GM21515 (cell line): ENCODE measurements around the gene SIGLEC14.
A peak's percentile ranks its signal among the peaks of the same experiment; 100 is the strongest.

Source experiments
- ATAC-seq: cut with Tn5 transposase; IDR thresholded peaks from one replicate; pipeline ENCODE4 v1.9.1; 2021; ENCODE audit not compliant: unreplicated experiment

The SIGLEC14 gene

DNA sequence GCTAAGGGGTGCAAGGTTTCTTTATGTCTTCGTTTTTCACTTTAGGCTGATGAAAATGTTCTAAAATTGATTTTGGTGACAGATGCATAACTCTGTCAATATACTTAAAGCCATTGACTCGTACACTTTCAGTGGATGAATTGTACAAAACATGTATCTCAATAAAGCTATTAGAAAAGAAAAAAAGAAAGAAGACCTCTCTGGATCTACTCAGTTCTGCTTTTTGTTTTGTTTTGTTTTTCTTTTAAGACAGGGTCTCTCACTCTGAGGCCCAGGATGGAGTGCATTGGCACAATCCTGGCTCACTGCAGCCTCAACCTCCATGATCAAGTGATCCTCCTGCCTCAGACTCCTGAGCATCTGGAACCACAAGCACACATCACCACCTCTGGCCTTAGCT lies 19.9 kb downstream of the SIGLEC14 start:
- no peak for ATAC-seq

GRCh38 chr19:51621178-51621577 lies 25.4 kb downstream of the SIGLEC14 start:
- no peak for ATAC-seq

- no peak for ATAC-seq
Measured at GRCh38 chr19:51615991-51616390, 30.6 kb downstream of the SIGLEC14 start.

- ATAC-seq: no peak
Measured at GRCh38 chr19:51614789-51615188, 31.8 kb downstream of the SIGLEC14 start.

DNA sequence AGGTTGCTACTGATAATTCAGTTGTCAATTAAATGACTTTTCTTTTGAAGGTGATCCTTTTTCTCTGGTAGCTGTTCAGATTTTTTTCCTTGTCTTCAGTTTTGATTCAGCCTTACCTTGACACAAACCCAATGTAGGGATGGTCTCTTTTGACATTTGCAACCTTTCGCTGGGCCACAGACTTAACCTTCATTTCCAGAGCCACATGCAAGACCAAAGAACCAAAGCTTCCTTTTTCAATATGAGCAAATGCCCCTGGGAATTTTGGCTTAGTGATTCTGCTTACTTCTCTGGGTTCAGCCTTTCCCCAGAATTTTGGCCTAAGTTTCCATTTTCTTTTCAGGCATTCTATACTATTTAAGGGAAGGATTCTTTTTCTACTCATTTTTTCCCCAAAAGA lies 36.0 kb downstream of the SIGLEC14 start:
- ATAC-seq: no peak

GRCh38 chr19:51607920-51608562 lies 38.6 kb downstream of the SIGLEC14 start:
- ATAC-seq: no peak

DNA sequence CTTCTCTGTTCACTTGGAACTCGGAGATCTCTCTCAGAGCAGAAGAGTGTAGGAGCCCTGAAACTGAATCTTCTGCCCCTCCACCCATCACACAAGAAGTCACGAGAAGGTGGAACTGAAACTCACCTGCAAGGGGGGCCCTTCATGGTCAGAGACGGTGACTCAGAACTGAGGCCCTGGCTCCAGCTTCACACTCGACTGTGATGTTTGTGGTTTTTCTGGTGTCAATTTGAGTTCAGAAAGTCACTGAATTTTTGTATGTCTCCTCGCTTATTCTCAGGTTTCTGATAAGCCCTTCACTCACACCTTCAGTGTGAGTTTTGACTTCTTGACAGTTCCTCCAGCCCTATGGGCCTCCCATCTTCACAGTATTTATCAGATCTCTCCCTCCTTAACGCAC lies 39.5 kb downstream of the SIGLEC14 start:
- peak; percentile 84 for ATAC-seq

DNA sequence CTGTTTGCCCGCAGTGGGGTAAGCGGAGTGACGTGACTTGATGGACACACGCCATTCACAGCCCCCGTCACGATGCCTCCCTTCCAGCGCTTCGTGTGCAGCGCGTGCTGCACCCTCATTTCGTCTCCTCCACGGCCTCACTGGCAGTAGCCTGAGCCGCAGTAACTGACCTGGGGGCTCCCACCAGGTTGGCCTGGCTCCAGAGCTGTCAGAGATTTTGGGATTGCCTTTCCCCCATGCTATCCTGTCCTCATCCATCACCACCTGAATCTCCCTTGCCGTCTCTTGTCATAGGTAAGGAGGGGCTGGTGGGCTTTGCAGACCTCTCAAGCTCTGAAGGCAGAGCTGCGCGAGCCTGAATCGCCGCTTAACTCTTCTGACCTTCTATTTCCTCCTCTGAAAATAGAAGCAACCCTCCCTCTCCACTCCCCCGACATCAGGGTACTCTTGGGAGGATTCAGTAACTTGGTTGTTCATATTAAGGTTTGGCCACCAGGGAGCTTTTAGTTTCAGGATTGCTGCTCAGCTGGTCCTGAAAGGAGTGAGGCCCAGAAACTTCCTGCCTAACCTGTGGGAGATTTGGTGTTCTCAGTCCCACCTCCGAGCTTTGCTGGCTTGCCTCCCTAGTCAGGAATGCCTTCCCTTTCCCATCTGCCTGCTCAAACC lies 44.3 kb downstream of the SIGLEC14 start:
- ATAC-seq: no peak

DNA sequence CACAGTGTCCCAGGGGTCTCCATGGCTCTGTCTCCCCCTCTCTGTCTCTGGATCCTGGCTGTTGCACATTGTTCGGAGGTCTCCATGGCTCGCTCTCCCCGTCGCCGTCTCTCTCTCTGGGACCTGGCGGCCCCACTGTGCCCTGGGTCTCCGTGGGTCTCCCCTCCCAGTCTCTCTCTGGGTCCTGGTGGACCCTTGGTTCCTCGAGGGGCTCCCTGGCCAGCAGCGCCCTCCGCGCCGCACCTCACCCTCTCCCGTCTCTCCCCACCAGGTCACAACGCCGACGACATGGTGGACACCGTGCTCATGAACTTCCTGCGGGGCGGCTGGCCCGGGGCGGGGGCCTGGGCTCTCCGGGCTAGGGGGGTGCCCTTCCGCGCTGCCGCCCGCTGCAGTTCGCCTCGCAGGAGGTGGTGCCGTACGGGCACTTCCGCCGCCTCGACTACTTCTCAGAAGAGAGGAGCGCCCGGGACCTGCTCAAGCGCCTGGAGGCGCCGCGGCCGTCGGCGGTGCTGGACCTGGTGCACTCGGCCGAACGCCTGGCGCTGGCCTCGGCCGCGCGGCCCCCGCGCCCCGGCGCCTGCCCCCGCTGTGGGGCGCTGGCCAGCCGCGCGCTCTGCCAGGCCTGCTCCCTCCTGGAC lies 45.6 kb downstream of the SIGLEC14 start:
- no peak for ATAC-seq

DNA sequence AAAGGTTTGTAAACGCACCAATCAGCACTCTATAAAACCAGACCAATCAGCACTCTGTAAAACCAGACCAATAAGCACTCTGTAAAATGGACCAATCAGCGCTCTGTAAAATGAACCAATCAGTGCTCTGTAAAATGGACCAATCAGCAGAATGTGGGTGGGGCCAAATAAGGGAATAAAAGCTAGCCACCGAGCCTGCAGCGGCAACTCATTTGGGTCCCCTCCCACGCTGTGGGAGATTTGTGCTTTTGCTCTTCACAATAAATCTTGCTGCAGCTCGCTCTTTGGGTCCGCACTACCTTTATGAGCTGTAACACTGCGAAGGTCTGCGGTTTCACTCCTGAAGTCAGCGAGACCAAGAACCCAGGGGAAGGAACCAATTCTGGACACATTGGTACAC lies 47.5 kb downstream of the SIGLEC14 start:
- ATAC-seq: no peak

DNA sequence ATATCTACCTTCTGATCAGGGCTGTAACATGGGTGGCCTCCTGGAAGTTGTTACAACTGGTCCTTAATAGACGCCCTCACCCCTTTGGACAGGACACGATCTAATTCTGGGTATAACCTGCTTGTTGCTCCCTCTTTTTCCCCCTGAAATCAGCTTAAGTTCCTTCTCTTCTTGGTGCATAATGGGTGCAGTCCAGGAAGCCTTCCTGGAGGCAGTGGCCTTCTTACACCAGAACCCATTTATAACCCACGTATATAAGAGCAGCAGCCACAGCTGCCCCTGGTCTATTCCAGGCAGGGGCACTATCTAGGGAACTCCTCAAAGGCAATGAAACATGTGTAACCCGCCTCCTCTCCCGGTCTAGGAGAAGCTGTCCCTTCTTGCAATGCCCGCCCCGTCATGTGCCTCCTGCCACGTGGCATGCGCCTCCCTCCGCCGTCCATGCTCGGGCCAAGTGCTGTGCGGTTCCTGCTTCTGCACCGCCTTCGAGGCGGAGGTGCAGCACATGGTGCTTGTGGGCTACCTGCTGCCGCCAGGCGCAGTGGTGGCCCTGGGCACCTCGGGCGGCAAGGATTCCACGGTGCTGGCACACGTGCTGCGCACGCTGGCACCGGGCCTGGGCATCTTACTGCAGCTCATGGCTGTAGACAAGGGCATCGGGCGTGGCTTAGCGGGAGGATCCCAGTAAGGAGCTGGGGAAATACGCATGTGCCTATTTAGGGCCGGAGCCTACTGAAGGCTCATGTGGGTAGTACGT lies 48.3 kb downstream of the SIGLEC14 start:
- no peak for ATAC-seq

GRCh38 chr19:51595190-51596175 lies 51.1 kb downstream of the SIGLEC14 start:
- no peak for ATAC-seq

DNA sequence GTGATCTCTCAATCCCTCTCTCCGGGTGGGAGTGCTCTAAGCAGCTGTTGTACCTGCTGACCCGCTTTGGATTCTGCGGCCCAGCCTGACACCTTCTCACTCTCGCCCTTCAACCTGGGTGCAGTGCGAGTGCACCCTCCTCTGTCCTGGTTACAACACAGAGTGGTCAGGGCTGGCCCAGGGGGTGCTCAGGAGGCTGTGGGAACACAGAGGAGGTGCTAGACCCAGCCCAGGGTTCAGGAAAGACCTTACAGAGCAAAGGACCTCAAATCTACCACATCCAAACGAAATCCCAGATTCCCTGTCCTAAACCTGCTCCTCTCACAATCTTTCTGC lies 51.9 kb downstream of the SIGLEC14 start:
- no peak for ATAC-seq

GRCh38 chr19:51593969-51594773 lies 52.5 kb downstream of the SIGLEC14 start:
- ATAC-seq: peak; percentile 92

DNA sequence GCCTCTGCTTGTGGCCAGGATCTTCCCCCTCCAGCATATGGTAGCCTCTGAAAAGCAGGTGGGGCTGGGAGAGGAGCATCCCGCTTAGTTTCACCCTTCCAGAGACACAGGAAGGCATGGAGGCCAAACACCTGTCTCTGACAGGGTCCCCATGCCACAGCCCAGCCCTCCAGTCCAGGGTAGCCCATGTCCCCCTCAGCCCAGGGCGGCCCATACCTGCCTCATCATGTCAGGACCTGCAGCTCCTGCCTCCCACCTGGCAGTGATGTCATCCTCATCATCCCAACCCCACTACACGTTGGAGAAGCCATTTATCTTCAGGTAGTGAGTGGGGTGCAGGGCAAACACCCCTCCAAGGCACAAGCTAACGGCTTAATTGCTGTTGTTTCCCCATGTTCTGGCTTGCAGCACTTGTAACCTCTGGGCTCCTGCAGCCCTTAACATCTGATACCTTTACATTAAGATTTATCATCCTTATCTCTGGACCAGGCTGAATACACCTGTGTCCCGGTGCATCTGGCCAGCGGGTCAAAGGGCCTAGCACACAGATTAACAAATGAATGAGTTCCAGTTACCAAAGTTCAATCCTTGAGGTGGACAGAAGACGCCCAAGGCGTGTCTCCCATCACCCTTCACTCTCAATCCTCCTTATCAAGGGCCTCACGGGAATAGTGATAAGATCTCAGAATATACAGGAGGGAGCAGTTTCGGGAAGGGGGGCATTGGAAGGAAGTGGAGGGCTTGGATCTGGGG lies 53.3 kb downstream of the SIGLEC14 start:
- ATAC-seq: no peak
